HT-29 (cell line): ENCODE results near the gene CREM. TPM values are rescaled to one million over a fixed set of nuclear protein-coding genes. Genes with fewer than 3 reads are reported as not detected.

Experiments used
- small RNA-seq: library from RNA; depleted of rRNA; stranded (forward); fragments of <200 nt; gene quantifications from one replicate; pipeline ENCODE3, GENCODE V24; 2014
- total RNA-seq: library from RNA; depleted of rRNA; stranded (reverse); fragments of >200 nt; shearing (Covaris generic); gene quantifications from 2 replicates; pipeline ENCODE4 v1.2.3, GENCODE V29; 2014; rRNA removed

The CREM gene
- total RNA-seq, 1 experiment from 2014 or later = 23.1 TPM

Small RNA genes lying within 50 kb of the gene (small RNA-seq; reads per million reads assigned to genes)
- gene MIR3611 = not detected
- not detected for gene RNU6-1167P
- gene RNU6-794P = not detected
- gene RNU7-77P = not detected

Other genes with a start within 250 kb of the CREM start
- gene CUL2, start 36.5 kb upstream of the CREM start, total RNA-seq = 7.1 and 10.0 TPM in 2 replicates
- 28.4 and 33.1 TPM in 2 replicates for gene CCNY, start 209.7 kb downstream of the CREM start, total RNA-seq